NCI-H510A (cell line): Measurements from ENCODE around the gene PRDM4.

Source experiments
- DNase-seq: peaks from one replicate; lab custom pipeline; 2025; lab: John Stamatoyannopoulos, UW

PRDM4 gene, protein sequence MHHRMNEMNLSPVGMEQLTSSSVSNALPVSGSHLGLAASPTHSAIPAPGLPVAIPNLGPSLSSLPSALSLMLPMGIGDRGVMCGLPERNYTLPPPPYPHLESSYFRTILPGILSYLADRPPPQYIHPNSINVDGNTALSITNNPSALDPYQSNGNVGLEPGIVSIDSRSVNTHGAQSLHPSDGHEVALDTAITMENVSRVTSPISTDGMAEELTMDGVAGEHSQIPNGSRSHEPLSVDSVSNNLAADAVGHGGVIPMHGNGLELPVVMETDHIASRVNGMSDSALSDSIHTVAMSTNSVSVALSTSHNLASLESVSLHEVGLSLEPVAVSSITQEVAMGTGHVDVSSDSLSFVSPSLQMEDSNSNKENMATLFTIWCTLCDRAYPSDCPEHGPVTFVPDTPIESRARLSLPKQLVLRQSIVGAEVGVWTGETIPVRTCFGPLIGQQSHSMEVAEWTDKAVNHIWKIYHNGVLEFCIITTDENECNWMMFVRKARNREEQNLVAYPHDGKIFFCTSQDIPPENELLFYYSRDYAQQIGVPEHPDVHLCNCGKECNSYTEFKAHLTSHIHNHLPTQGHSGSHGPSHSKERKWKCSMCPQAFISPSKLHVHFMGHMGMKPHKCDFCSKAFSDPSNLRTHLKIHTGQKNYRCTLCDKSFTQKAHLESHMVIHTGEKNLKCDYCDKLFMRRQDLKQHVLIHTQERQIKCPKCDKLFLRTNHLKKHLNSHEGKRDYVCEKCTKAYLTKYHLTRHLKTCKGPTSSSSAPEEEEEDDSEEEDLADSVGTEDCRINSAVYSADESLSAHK

DNA sequence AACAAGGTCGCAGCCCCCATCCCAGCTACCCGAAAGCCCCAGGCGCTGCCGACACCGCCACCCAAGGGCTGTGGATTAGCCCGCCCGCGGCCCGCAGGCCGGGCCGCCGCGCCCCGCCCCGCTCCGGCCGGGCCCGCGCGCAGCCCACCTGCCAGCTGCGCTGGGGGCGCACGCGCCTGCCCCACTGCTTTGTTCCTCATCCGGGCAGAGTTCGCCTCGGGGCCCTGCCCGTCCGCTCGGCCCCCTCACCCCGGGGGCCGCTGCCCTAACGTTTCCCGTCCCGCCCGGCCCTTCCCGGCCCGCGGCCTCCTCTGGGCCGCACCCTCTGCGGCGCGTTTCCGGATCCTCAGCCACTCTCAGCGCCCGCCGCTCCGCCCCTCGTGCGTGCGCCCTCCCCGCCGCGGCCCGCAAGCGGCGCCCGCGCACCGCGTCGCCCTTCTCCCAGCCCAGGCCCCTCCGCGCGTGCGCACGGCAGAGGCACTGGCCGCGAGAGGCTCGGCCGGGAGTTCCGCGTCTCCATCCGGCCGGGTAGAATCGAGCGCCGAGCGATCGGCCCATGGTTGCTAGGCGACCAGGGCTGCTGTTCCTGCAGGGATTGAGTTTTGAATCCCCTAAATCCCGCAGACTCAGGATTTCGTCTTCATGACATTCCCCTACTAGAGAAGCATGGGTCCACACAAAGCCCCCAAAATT is at the start of gene PRDM4:
Gene PRDM4, minus strand, starts transcription at position 329 of the 693 bp plus-strand sequence. CDS start 622 bp downstream, outside the sequence.
- DNase-seq, result peak; percentile 88

DNA sequence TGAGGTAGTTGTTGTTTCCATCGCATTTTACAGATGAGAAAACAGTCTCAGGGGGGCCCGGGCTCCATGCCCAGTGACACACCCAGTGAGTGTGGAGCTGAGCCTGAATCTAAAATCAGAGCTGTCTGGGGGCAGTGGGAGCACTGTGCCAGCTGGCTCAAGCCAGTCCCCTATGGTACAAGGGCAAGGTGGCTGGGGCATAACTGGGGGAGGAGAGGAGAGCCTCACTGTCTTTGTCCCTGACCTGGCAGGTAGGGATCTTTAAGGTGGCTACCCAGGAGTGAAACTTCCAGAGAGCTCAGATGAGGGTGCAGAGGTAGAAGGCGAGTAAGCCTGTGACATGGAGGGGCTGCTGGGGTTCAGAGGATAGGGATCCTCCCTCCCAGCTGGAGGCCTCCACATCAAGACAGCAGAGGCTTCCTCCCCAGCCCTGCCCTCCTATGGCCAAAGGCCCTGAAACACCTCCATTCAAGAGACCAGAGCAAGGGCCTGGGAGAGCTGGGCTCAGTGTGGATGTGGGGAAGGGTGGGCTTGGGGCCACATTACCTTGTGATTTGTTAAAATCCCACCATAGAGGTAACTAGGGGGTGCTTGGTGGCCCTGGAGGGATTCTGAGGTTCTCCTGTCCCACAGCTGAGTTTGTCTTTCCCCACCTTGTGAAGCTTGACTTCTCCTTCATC is 46.7 kb upstream of the PRDM4 start:
- DNase-seq, result no peak

- no peak for DNase-seq
Observed at GRCh38 chr12:107805488-107806180, 44.7 kb upstream of the PRDM4 start.

- no peak for DNase-seq
Observed at GRCh38 chr12:107803092-107803491, 42.2 kb upstream of the PRDM4 start.

DNA sequence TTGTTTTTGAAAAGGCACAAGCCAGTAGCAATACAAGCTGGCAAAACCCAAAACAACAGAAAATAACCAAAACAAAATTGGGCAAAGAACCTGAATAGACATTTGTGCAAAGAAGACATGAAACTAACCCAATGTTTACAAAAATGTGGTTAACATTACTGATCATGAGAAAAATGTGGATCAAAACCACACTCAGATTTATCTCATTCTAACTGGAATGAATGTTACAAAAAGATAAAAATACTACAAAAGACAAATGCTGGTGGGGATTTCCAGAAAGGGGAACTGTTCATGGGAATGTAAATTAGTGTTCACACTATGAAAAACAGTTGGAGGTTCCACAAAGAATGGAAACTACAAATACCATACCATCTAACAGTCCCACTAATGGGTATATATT is 40.2 kb upstream of the PRDM4 start:
- DNase-seq, result no peak

DNA sequence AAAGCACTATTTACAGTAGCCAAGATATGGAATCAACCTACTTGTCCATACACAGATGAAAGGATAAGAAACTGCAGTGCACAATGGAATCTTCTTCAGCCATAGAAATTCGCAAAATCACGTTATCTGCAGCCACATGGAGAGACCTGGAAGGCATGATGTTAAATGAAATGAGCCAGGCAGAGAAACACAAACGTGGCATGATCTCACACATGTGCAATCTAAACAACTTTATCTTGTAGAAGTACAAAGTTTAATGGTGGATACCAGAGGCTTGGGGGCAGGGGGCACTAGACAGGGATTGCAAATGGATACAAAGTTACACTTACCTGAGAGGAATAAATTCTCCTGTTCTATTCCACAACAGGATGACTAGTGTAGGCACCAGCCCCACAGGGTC is 37.6 kb upstream of the PRDM4 start:
- no peak for DNase-seq

DNA sequence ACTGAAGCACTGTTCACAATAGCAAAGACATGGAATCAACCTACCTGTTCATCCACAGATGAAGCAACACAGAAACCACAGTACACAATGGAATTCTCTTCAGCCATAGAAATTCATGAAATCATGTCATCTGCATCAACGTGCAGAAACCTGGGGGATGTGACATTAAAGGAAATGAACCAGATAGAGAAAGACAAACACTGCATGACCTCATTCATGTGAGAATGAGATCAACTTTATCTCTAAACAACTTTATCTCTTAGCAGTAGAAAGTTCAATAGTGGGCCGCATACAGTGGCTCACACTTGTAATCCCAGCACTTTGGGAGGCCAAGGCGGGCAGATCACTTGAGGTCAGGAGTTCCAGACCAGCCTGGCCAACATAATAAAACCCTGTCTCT is 33.5 kb upstream of the PRDM4 start:
- no peak for DNase-seq

DNA sequence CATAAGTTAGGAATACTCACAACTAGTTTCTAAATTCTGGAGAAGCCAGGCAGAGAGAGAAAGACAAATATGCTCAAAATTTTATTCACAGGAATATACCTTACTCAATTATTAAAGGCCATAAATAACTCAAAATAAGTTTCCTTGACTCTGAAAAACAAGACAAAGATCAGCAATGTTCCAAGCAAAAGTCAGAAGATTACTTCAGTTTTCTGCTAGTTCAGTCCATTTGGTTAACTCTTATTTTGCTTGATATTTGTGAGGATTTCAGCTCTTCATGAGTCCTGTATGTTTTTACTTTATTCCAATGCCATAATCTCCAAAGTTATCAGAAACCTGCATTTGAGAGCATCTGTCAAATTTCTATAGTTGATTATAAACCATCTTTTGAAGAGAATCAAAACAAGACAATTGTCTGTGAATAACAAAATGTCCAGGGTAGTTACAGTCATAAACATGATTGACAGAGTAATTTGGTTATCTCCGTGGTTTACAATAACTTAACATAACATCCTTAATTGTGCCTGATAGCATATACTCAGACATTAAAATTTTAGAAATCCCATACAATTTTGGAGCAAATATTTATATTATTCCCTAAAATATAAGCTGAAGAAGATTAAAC is 30.6 kb upstream of the PRDM4 start:
- DNase-seq, result no peak

GRCh38 chr12:107788690-107789458 is 27.9 kb upstream of the PRDM4 start:
- no peak for DNase-seq

- no peak for DNase-seq
Observed at GRCh38 chr12:107788281-107788680, 27.3 kb upstream of the PRDM4 start.

- DNase-seq, result no peak
Observed at GRCh38 chr12:107783406-107784376, 22.8 kb upstream of the PRDM4 start.

GRCh38 chr12:107782067-107782466 is 21.1 kb upstream of the PRDM4 start:
- DNase-seq, result no peak

- DNase-seq, result no peak
Observed at GRCh38 chr12:107780298-107780697, 19.4 kb upstream of the PRDM4 start.

GRCh38 chr12:107779077-107779831 is 18.3 kb upstream of the PRDM4 start:
- no peak for DNase-seq

DNA sequence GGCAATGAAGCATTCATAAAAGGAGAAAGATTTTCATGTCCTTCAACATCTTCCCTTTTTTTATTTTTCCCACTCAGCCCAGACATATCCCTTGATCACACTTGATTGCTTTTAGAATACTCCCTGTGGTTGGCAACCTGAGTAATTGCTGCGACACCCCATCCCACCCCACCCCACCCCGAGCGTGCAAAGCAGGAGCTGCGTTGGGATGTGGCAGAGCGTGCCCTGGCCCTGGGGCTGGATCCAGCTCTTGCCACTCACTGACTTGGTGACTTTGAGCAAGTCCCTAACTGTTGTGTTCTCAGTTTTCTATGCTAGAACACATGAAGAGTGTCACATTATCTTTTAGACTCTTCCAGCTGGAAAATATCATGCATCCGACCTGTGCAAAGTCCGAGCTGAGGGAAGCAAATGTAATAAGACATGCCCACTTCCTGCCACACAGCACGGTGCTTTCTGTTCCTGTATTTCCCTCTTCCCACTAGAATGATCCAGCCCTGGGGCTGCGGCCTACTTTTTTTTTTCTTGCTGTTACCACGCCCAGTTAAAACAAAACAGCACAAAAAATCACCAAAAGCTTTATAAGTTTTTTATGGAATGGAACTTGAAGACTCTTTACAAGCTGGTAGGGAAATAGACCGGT is 17.6 kb upstream of the PRDM4 start:
- DNase-seq, result no peak

GRCh38 chr12:107776171-107776570 is 15.2 kb upstream of the PRDM4 start:
- DNase-seq, result no peak

GRCh38 chr12:107775093-107775721 is 14.3 kb upstream of the PRDM4 start:
- DNase-seq, result no peak
